K562 (cell line): ENCODE measurements around the gene KCNC3. TPM values are rescaled to one million over a fixed set of nuclear protein-coding genes. Genes with fewer than 3 reads are reported as not detected.

Experiments
- ATF1 ChIP-seq, 2 experiments: fragments of 450-650 bp in 1 of 2; IDR thresholded peaks; 2 replicates each; pipeline ENCODE4 v1.6.1; 2016; ENCODE audit warnings: missing compliant biosample characterization in 1 of 2, missing genetic modification characterization in 1 of 2
- BCOR ChIP-seq: fragments of 450-650 bp; IDR thresholded peaks from 2 replicates; pipeline ENCODE4 v1.6.1; 2016
- CREB1 ChIP-seq, 2 experiments: sonication (generic) in 1 of 2; formaldehyde crosslinking in 1 of 2; IDR thresholded peaks; 2 replicates each; pipeline versions ENCODE4 v1.6.1 to v1.8.0; 2012 to 2022; ENCODE audit warnings: inconsistent platforms in 1 of 2, mild to moderate bottlenecking in 1 of 2, missing genetic modification reagents in 1 of 2, moderate library complexity in 1 of 2
- DEAF1 ChIP-seq: fragments of 450-650 bp; formaldehyde crosslinking; IDR thresholded peaks from 2 replicates; pipeline ENCODE4 v1.4.0; 2020; ENCODE audit warnings: mild to moderate bottlenecking, moderate library complexity
- ELF1 ChIP-seq: fragments of 200-800 bp; sonication (Bioruptor generic); IDR thresholded peaks from 2 replicates; pipeline ENCODE4 v1.6.1; 2016; ENCODE audit warnings: missing genetic modification characterization, missing compliant biosample characterization
- FOXM1 ChIP-seq, 2 experiments: fragments of 450-650 bp in 1 of 2; sonication (generic) in 1 of 2; formaldehyde crosslinking in 1 of 2; IDR thresholded peaks; 2 replicates each; pipeline versions ENCODE4 v1.6.1 to v1.9.0; 2017 to 2022; ENCODE audit warnings: low read depth in 2 of 2, mild to moderate bottlenecking in 2 of 2, missing genetic modification reagents in 1 of 2, moderate library complexity in 1 of 2
- IRF9 ChIP-seq: fragments of 450-650 bp; IDR thresholded peaks from 2 replicates; pipeline ENCODE4 v1.6.1; 2016; ENCODE audit warnings: missing biosample characterization, missing genetic modification characterization
- JUND ChIP-seq, 2 experiments: IDR thresholded peaks; 2 replicates in 1 of 2; 3 replicates in 1 of 2; pipeline ENCODE4 v1.6.1; 2011; ENCODE audit warnings: borderline replicate concordance in 2 of 2, low read depth in 2 of 2, low read length in 2 of 2, improper control_type of control experiment in 1 of 2, missing biosample characterization in 1 of 2, missing genetic modification characterization in 1 of 2, missing genetic modification reagents in 1 of 2
- MCM5 ChIP-seq: fragments of 450-650 bp; IDR thresholded peaks from 2 replicates; pipeline ENCODE4 v1.6.1; 2016; ENCODE audit warnings: low read depth
- NCOA4 ChIP-seq: fragments of 450-650 bp; IDR thresholded peaks from 2 replicates; pipeline ENCODE4 v1.6.1; 2018; ENCODE audit warnings: mild to moderate bottlenecking; ENCODE audit not compliant: partially characterized antibody
- RBM14 ChIP-seq: fragments of 200-400 bp; formaldehyde crosslinking; IDR thresholded peaks from 2 replicates; pipeline ENCODE4 v1.6.1; 2018; ENCODE audit warnings: low read depth, mild to moderate bottlenecking, low read length, moderate library complexity, borderline replicate concordance; ENCODE audit not compliant: insufficient read depth
- XRCC3 ChIP-seq: fragments of 450-650 bp; IDR thresholded peaks from 2 replicates; pipeline ENCODE4 v1.6.1; 2017; ENCODE audit warnings: mild to moderate bottlenecking, moderate library complexity
- ZBTB49 ChIP-seq: sonication (generic); formaldehyde crosslinking; IDR thresholded peaks from 2 replicates; pipeline ENCODE4 v1.8.0; 2022; ENCODE audit warnings: missing genetic modification reagents, mild to moderate bottlenecking, borderline replicate concordance
- ZBTB7A ChIP-seq: IDR thresholded peaks from 2 replicates; pipeline ENCODE4 v1.6.1; 2011; ENCODE audit warnings: low read depth, mild to moderate bottlenecking, low read length, moderate library complexity, borderline replicate concordance; ENCODE audit not compliant: control insufficient read depth
- ZEB2 ChIP-seq: fragments of 450-650 bp; IDR thresholded peaks from 2 replicates; pipeline ENCODE4 v1.6.1; 2016
- ZNF224 ChIP-seq: sonication (generic); formaldehyde crosslinking; IDR thresholded peaks from 2 replicates; pipeline ENCODE4 v1.8.0; 2022; ENCODE audit warnings: mild to moderate bottlenecking, missing genetic modification reagents
- ZNF263 ChIP-seq: sonication (generic); formaldehyde crosslinking; IDR thresholded peaks from 2 replicates; pipeline ENCODE4 v1.8.0; 2022; ENCODE audit warnings: mild to moderate bottlenecking, missing genetic modification reagents, borderline replicate concordance
- ZNF384 ChIP-seq: IDR thresholded peaks from 2 replicates; pipeline ENCODE4 v1.6.1; 2012; ENCODE audit warnings: low read depth, low read length, improper control_type of control experiment
- ZNF398 ChIP-seq: fragments of 250-450 bp; sonication (Bioruptor Pico); IDR thresholded peaks from 2 replicates; pipeline ENCODE4 v1.8.0; 2021; ENCODE audit warnings: moderate library complexity, mild to moderate bottlenecking, inconsistent platforms
- polyA plus RNA-seq, 8 experiments: library from polyadenylated mRNA; depleted of rRNA in 4 of 8; stranded (reverse) in 5 of 8; unstranded in 3 of 8; fragments of >200 nt; fragmentation: Nextera tagmentation in 2 of 8; fragmentation: Illumina TruSeq in 1 of 8; extraction: Ambion mirVana in 2 of 8; extraction: Trizol in 1 of 8; gene quantifications; 2 replicates each; pipeline versions ENCODE4 v1.2.1 to v1.2.3, GENCODE V29; 2011 to 2014; ENCODE audit warnings: inconsistent platforms in 1 of 8, missing spikeins in 1 of 8
- total RNA-seq, 7 experiments: library from RNA; depleted of rRNA in 6 of 7; stranded (reverse); fragments of >200 nt in 6 of 7; fragmentation: Illumina TruSeq in 2 of 7; extraction: Trizol in 2 of 7; gene quantifications; 2 replicates each; pipeline versions ENCODE4 v1.2.1 to v1.2.3, GENCODE V29; 2011 to 2021; ENCODE audit warnings: low replicate concordance in 1 of 7

The KCNC3 gene
- total and polyA plus RNA-seq, 9 of the 15 experiments (the other 6 are each of a cell fraction or from before 2014, with no cell fraction given): 0.03 to 26.2 (median 2.0) TPM

- TF ChIP-seq ZNF398: no peak
- TF ChIP-seq RBM14: no peak
- peak; percentile 98 for TF ChIP-seq ZEB2
- peak; percentile 78; the same call in 1 of the 2 replicates for TF ChIP-seq BCOR
- no peak for TF ChIP-seq FOXM1 (IDR thresholded peaks at IDR 0.05; ENCODE audit: low read depth)
- TF ChIP-seq FOXM1 (CRISPR knock-in tag; IDR thresholded peaks at IDR 0.05; ENCODE audit: low read depth): no peak
- TF ChIP-seq JUND (IDR thresholded peaks at IDR 0.05; ENCODE audit: borderline replicate concordance, low read depth, low read length): peak; percentile 79
- no peak for TF ChIP-seq JUND (tag; IDR thresholded peaks at IDR 0.05; ENCODE audit: borderline replicate concordance, low read depth, low read length)
- no peak for TF ChIP-seq ZNF263 (CRISPR knock-in tag)
- TF ChIP-seq ATF1 (CRISPR knock-in tag; IDR thresholded peaks at IDR 0.05): no peak
- peak; percentile 98 for TF ChIP-seq ATF1 (tag; IDR thresholded peaks at IDR 0.05)
- TF ChIP-seq ZBTB49 (CRISPR knock-in tag): peak; percentile 61; the same call in 1 of the 2 replicates
- TF ChIP-seq MCM5: no peak
- 0 out of 2 replicates have a peak, but pooled peaks have one; percentile 22 for TF ChIP-seq DEAF1 (CRISPR knock-in tag)
- TF ChIP-seq ELF1 (tag): peak; percentile 97
- TF ChIP-seq CREB1 (IDR thresholded peaks at IDR 0.05): peak; percentile 93
- TF ChIP-seq CREB1 (CRISPR knock-in tag; IDR thresholded peaks at IDR 0.05): peak; percentile 96
- no peak for TF ChIP-seq XRCC3
- TF ChIP-seq ZNF384: peak; percentile 48; the same call in 1 of the 2 replicates
- TF ChIP-seq NCOA4: no peak
- peak; percentile 63 for TF ChIP-seq ZBTB7A
- no peak for TF ChIP-seq IRF9 (tag)
- TF ChIP-seq ZNF224 (CRISPR knock-in tag): no peak
These were observed 47.2 kb upstream of the KCNC3 start, which contains the start of gene NR1H2 (continued) for GRCh38 chr19:50376166-50377050.
